H1 (cell line): Measurements from ENCODE around the gene PRICKLE2. TPM values are rescaled to one million over a fixed set of nuclear protein-coding genes. Genes with fewer than 3 reads are reported as not detected.

Experiments used
- CTBP2 ChIP-seq: IDR thresholded peaks from 2 replicates; pipeline ENCODE4 v1.7.0; 2011; ENCODE audit warnings: borderline replicate concordance, mild to moderate bottlenecking, moderate library complexity, mixed read lengths, low read length; ENCODE audit not compliant: insufficient read depth, insufficient read length
- TAF7 ChIP-seq: optimal IDR thresholded peaks from 2 replicates; pipeline ENCODE3; 2011; ENCODE audit warnings: low read depth, mild to moderate bottlenecking, inconsistent platforms, low read length, moderate library complexity, borderline replicate concordance
- polyA plus RNA-seq, 7 experiments: library from polyadenylated mRNA; depleted of rRNA in 3 of 7; stranded (reverse) in 5 of 7; unstranded in 2 of 7; fragments of >200 nt in 5 of 7; fragments of 200-250 nt in 2 of 7; gene quantifications; 1 replicate in 5 of 7; 2 replicates in 1 of 7; 4 replicates in 1 of 7; pipeline versions ENCODE4 v1.2.1 to v1.2.3, GENCODE V29; 2011 to 2013; ENCODE audit warnings: missing spikeins in 2 of 7, mixed read lengths in 2 of 7
- total RNA-seq: library from RNA; stranded (reverse); fragmentation: NEBNext Ultra II Directional; extraction: Animal tissue kit (Norgen Biotek cat#: 25700); gene quantifications from 2 replicates; pipeline ENCODE4 v1.2.1, GENCODE V29; 2021

The PRICKLE2 gene
- total and polyA plus RNA-seq, 2 of the 8 experiments (the other 6 are each of a cell fraction or from before 2014, with no cell fraction given), result 2.9 to 8.0 TPM

DNA sequence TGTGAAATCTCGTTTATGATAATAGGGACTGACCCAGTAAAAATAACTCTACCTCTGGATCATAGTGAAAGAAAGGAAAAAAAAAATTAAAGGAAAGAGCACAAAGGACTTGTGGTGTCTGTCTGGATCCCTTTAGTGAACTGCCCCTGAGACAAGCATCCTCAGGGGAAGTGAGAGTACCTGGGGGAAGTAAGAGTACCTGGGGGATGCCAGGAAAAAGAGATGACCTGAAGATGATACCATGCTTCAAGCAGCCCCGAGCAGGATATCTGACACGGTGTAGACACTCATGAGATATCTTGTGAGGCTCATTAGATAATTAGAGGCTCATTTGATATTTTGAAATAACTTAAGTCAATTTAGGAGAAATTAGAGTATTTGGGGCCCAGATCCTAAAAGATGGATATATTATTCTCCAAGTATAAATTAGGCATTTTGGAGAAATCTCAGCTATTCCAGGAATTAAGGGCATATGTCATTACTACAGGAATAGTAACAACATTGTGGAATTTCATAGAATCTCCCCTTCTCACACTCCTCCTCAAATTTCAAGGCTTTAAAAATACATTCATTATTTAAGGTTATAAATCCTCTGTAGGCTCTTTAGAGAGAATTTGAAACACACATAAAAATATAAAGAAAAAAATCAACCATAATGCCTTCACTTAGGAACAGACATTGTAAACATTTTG, 165.6 kb downstream of the PRICKLE2 start (continued):
- TF ChIP-seq TAF7 (no peak), CTBP2 (no peak)
